GM18511 (cell line): Measurements from ENCODE around the gene DLGAP1.
"Not testable (repeated sequence)": the region's sequence is repeated elsewhere in the genome, so short reads cannot be mapped to it uniquely, and the experiment has no call there.

ENCODE experiments used
- ATAC-seq: cut with Tn5 transposase; IDR thresholded peaks from one replicate; pipeline ENCODE4 v1.9.1; 2021; ENCODE audit warnings: mild to moderate bottlenecking, moderate library complexity; ENCODE audit not compliant: unreplicated experiment

Gene DLGAP1

GRCh38 chr18:4391859-4392258, 63.2 kb downstream of the DLGAP1 start:
- ATAC-seq = peak; percentile 61

- no peak for ATAC-seq
These were observed 69.2 kb downstream of the DLGAP1 start for GRCh38 chr18:4385876-4386275.

- no peak for ATAC-seq
These were observed 70.2 kb downstream of the DLGAP1 start for GRCh38 chr18:4384932-4385331.

- ATAC-seq = no peak
These were observed 80.5 kb downstream of the DLGAP1 start for GRCh38 chr18:4374564-4374963.

GRCh38 chr18:4369705-4370104, 85.4 kb downstream of the DLGAP1 start:
- ATAC-seq = no peak

- no peak for ATAC-seq
These were observed 94.8 kb downstream of the DLGAP1 start for GRCh38 chr18:4360221-4360715.

- ATAC-seq = no peak
These were observed 96.5 kb downstream of the DLGAP1 start for GRCh38 chr18:4358618-4359017.

- no peak for ATAC-seq
These were observed 97.5 kb downstream of the DLGAP1 start for GRCh38 chr18:4357579-4357978.

- no peak for ATAC-seq
These were observed 98.2 kb downstream of the DLGAP1 start for GRCh38 chr18:4356929-4357328.

GRCh38 chr18:4353853-4354418, 101.2 kb downstream of the DLGAP1 start:
- peak; percentile 47 for ATAC-seq

- no peak for ATAC-seq
These were observed 102.2 kb downstream of the DLGAP1 start for GRCh38 chr18:4352746-4353551.

- ATAC-seq = no peak
These were observed 104.1 kb downstream of the DLGAP1 start for GRCh38 chr18:4351005-4351404.

GRCh38 chr18:4335386-4335785, 119.7 kb downstream of the DLGAP1 start:
- ATAC-seq = no peak

GRCh38 chr18:4333043-4333442, 122.1 kb downstream of the DLGAP1 start:
- no peak for ATAC-seq

GRCh38 chr18:4319738-4320677, 135.1 kb downstream of the DLGAP1 start:
- peak; percentile 83 for ATAC-seq

GRCh38 chr18:4318311-4318710, 136.8 kb downstream of the DLGAP1 start:
- ATAC-seq = no peak

GRCh38 chr18:4311945-4312344, 143.2 kb downstream of the DLGAP1 start:
- ATAC-seq = not testable (repeated sequence)

- no peak for ATAC-seq
These were observed 144.0 kb downstream of the DLGAP1 start for GRCh38 chr18:4311136-4311535.

- ATAC-seq = no peak
These were observed 145.9 kb downstream of the DLGAP1 start for GRCh38 chr18:4309227-4309626.

GRCh38 chr18:4308576-4308975, 146.5 kb downstream of the DLGAP1 start:
- ATAC-seq = no peak

GRCh38 chr18:4299395-4299794, 155.7 kb downstream of the DLGAP1 start:
- ATAC-seq = no peak
